Measurements from ENCODE around the gene PDE7B. TPM values are rescaled to one million over a fixed set of nuclear protein-coding genes. Genes with fewer than 3 reads are reported as not detected.

Gene PDE7B
- total RNA-seq, 1 donor from 2014 or later, result 0.62 TPM

- no peak overlapping the region for H3K27ac Mint-ChIP-seq (ENCODE audit: unreplicated experiment)
- no peak for DNase-seq (ENCODE audit: low spot score)
- no peak overlapping the region for H3K4me3 Mint-ChIP-seq (ENCODE audit: unreplicated experiment)
- no peaks in the 10 kb centered on the region for H3K36me3 Mint-ChIP-seq (ENCODE audit: low read depth, unreplicated experiment)
- no peaks in the 10 kb centered on the region for H3K4me1 Mint-ChIP-seq (ENCODE audit: unreplicated experiment)
- peaks cover 1% of the 10 kb centered on the region for H3K27me3 Mint-ChIP-seq (ENCODE audit: unreplicated experiment)
- no peaks in the 10 kb centered on the region for H3K9me3 Mint-ChIP-seq (ENCODE audit: unreplicated experiment)
- TF ChIP-seq CTCF (IDR thresholded peaks at IDR 0.05; ENCODE audit: unreplicated experiment), result no peak
Observed at GRCh38 chr6:136155191-136155590, 303.7 kb downstream of the PDE7B start.

GRCh38 chr6:136157743-136158142, 306.2 kb downstream of the PDE7B start:
- no peak overlapping the region for H3K27ac Mint-ChIP-seq (ENCODE audit: unreplicated experiment)
- DNase-seq (ENCODE audit: low spot score), result no peak
- no peaks in the 10 kb centered on the region for H3K9me3 Mint-ChIP-seq (ENCODE audit: unreplicated experiment)
- H3K27me3 Mint-ChIP-seq (ENCODE audit: unreplicated experiment), result peaks cover 1% of the 10 kb centered on the region
- no peak overlapping the region for H3K4me3 Mint-ChIP-seq (ENCODE audit: unreplicated experiment)
- H3K36me3 Mint-ChIP-seq (ENCODE audit: low read depth, unreplicated experiment), result no peaks in the 10 kb centered on the region
- H3K4me1 Mint-ChIP-seq (ENCODE audit: unreplicated experiment), result no peaks in the 10 kb centered on the region
- TF ChIP-seq CTCF (IDR thresholded peaks at IDR 0.05; ENCODE audit: unreplicated experiment), result no peak

GRCh38 chr6:136158387-136158821, 306.9 kb downstream of the PDE7B start:
- H3K36me3 Mint-ChIP-seq (ENCODE audit: low read depth, unreplicated experiment), result no peaks in the 10 kb centered on the region
- no peaks in the 10 kb centered on the region for H3K9me3 Mint-ChIP-seq (ENCODE audit: unreplicated experiment)
- TF ChIP-seq CTCF (IDR thresholded peaks at IDR 0.05; ENCODE audit: unreplicated experiment), result no peak
- H3K4me1 Mint-ChIP-seq (ENCODE audit: unreplicated experiment), result no peaks in the 10 kb centered on the region
- H3K4me3 Mint-ChIP-seq (ENCODE audit: unreplicated experiment), result no peak overlapping the region
- peaks cover 1% of the 10 kb centered on the region for H3K27me3 Mint-ChIP-seq (ENCODE audit: unreplicated experiment)
- DNase-seq (ENCODE audit: low spot score), result no peak
- no peak overlapping the region for H3K27ac Mint-ChIP-seq (ENCODE audit: unreplicated experiment)

DNA sequence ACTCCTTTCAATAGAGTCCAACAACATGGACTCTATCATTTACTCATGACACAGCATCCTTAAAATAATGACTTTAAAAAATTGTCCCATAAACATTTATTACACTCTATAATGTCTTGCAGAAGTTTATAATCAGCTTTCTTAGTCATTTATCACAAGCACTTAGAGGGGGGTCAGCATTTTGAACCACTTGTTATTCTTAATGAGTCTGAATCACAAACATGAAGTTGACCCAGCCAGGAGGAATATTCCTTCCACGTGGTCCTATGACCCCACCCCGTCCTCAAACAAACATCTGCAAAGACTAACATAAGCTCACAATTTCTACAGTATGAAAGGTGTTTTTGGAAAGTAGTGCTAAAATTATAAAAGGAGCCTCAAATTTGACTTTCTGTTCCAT, 307.5 kb downstream of the PDE7B start:
- Mint-ChIP-seq H3K27ac (ENCODE audit: unreplicated experiment) (no peak overlapping the region), H3K4me1 (ENCODE audit: unreplicated experiment) (no peaks in the 10 kb centered on the region), H3K9me3 (ENCODE audit: unreplicated experiment) (no peaks in the 10 kb centered on the region), H3K27me3 (ENCODE audit: unreplicated experiment) (peaks cover 1% of the 10 kb centered on the region), H3K36me3 (ENCODE audit: low read depth, unreplicated experiment) (no peaks in the 10 kb centered on the region), H3K4me3 (ENCODE audit: unreplicated experiment) (no peak overlapping the region)
- DNase-seq (ENCODE audit: low spot score), result no peak
- TF ChIP-seq CTCF (IDR thresholded peaks at IDR 0.05; ENCODE audit: unreplicated experiment), result no peak

GRCh38 chr6:136160250-136160649, 308.7 kb downstream of the PDE7B start:
- Mint-ChIP-seq H3K27ac (ENCODE audit: unreplicated experiment) (no peak overlapping the region), H3K4me1 (ENCODE audit: unreplicated experiment) (no peaks in the 10 kb centered on the region), H3K27me3 (ENCODE audit: unreplicated experiment) (peaks cover 1% of the 10 kb centered on the region), H3K9me3 (ENCODE audit: unreplicated experiment) (no peaks in the 10 kb centered on the region), H3K4me3 (ENCODE audit: unreplicated experiment) (no peak overlapping the region), H3K36me3 (ENCODE audit: low read depth, unreplicated experiment) (no peaks in the 10 kb centered on the region)
- no peak for TF ChIP-seq CTCF (IDR thresholded peaks at IDR 0.05; ENCODE audit: unreplicated experiment)
- no peak for DNase-seq (ENCODE audit: low spot score)

Data from endothelial cell (in vitro differentiated cells).